GM12874 (cell line): Measurements from ENCODE around the gene IFIT2.

Experiments used
- TF ChIP-seq, protein P1 (sequence below): IDR thresholded peaks from 2 replicates; pipeline ENCODE4 v1.5.1; 2011; ENCODE audit warnings: low read depth, mild to moderate bottlenecking, control low read depth, low read length, moderate library complexity; ENCODE audit not compliant: insufficient read depth

Gene IFIT2

GRCh38 chr10:89262086-89263051, 39.5 kb upstream of the IFIT2 start:
- TF ChIP-seq, protein P1, sequence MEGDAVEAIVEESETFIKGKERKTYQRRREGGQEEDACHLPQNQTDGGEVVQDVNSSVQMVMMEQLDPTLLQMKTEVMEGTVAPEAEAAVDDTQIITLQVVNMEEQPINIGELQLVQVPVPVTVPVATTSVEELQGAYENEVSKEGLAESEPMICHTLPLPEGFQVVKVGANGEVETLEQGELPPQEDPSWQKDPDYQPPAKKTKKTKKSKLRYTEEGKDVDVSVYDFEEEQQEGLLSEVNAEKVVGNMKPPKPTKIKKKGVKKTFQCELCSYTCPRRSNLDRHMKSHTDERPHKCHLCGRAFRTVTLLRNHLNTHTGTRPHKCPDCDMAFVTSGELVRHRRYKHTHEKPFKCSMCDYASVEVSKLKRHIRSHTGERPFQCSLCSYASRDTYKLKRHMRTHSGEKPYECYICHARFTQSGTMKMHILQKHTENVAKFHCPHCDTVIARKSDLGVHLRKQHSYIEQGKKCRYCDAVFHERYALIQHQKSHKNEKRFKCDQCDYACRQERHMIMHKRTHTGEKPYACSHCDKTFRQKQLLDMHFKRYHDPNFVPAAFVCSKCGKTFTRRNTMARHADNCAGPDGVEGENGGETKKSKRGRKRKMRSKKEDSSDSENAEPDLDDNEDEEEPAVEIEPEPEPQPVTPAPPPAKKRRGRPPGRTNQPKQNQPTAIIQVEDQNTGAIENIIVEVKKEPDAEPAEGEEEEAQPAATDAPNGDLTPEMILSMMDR = no peak

GRCh38 chr10:89263091-89263490, 38.8 kb upstream of the IFIT2 start:
- TF ChIP-seq, protein P1 = no peak

- TF ChIP-seq, protein P1 = no peak
Observed at GRCh38 chr10:89263531-89263930, 38.3 kb upstream of the IFIT2 start.

DNA sequence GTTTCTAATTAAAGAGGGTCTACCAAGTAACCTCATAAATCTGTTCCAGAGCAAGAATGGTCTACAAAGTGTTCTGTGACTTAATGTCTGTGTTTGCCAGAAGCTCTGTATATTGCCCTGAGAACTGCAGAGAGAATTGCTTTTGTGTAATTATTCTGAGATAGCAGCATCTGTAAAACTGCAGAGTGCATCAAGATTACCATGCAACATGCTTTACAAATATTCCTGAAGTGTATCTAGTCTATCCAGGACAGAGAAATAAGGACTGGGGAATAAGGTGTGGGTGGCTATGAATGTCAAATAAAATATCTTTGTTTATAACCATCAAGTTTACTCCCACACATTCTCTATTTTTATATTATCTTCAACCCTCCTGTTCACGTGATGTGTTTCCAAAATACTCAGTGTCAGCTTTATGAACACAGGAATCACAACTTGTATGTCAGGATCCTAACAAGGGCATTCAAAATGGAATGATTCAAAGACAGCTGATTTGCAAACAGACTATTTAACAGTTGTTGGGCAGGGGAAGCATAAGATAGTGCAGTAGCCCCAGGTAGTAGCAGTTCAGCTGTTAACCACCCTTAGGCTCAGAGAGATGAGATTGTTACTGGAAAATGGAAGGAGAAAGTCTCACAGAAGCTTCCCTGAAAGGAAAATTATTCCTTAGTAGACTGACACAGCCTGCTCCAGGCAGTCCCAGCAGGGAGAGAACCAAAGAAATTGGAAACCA, 35.0 kb upstream of the IFIT2 start:
- TF ChIP-seq, protein P1 = no peak

GRCh38 chr10:89269433-89270152, 32.3 kb upstream of the IFIT2 start:
- TF ChIP-seq, protein P1 = no peak

DNA sequence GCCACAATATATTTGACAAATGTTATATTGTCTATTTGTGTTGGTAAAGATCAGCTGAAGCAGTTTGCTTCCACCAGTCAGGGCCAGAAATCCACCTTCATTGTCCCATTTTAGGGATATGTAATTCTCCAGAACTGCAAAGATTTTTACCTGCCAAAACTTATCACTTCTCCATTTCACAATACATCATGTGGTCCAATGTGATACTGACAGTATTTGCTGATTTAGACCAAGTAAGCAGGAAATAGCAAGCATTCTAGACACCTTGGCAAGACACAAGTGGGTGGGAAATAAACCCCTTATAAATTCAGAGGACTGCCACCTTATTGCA, 31.7 kb upstream of the IFIT2 start:
- TF ChIP-seq, protein P1 = no peak

DNA sequence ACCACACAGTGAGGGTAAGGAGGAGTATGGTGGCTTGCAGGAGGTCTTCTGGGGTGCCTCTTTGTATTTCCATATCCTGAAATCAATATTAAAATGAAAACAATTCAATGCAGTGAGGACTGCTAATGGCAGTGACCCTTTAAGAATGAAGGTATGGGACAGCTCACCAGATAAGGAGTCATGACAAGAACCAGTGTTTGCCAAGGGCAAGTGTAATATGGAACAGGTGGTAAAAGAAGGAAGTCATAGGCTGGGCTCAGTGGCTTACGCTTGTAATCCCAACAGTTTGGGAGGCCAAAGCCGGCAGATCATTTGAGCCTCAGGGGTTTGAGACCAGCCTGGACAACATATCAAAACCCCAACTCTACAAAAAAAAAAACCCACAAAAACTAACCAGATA, 30.3 kb upstream of the IFIT2 start:
- TF ChIP-seq, protein P1 = no peak
